ENCODE measurements around the gene YY1AP1.

YY1AP1 gene

DNA sequence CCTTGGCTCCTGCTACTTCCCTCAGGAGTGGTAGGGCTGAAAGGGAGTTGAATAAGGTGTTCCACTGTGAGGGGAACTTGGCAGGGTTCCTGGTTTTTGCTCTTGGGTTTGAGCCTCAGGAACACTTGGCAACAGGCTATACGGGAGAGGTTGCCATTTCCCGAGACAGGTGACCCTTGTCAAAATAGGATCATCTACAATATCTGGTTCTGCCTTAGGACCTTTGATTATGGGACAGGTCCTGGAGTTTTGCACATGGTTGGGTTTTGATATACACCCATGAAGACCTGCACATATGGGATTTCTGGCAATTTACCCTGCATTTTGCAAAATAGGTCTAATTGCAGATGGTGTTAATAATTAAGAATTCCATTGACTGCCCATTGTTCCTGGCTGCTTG is 31.1 kb downstream of the YY1AP1 start:
- TF ChIP-seq TAF1 (IDR thresholded peaks at IDR 0.05; ENCODE audit: borderline replicate concordance, insufficient read depth, low read length) (no peak), SIN3A (IDR thresholded peaks at IDR 0.05; ENCODE audit: borderline replicate concordance, insufficient read depth, low read length) (no peak), FOXP2 (optimal IDR thresholded peaks at IDR 0.05; ENCODE audit: borderline replicate concordance, extremely low read depth, extremely low read length, insufficient read depth) (no peak), POLR2AphosphoS5 (IDR thresholded peaks at IDR 0.05; ENCODE audit: low read depth, low read length) (no peak)
- TF ChIP-seq, protein P1, sequence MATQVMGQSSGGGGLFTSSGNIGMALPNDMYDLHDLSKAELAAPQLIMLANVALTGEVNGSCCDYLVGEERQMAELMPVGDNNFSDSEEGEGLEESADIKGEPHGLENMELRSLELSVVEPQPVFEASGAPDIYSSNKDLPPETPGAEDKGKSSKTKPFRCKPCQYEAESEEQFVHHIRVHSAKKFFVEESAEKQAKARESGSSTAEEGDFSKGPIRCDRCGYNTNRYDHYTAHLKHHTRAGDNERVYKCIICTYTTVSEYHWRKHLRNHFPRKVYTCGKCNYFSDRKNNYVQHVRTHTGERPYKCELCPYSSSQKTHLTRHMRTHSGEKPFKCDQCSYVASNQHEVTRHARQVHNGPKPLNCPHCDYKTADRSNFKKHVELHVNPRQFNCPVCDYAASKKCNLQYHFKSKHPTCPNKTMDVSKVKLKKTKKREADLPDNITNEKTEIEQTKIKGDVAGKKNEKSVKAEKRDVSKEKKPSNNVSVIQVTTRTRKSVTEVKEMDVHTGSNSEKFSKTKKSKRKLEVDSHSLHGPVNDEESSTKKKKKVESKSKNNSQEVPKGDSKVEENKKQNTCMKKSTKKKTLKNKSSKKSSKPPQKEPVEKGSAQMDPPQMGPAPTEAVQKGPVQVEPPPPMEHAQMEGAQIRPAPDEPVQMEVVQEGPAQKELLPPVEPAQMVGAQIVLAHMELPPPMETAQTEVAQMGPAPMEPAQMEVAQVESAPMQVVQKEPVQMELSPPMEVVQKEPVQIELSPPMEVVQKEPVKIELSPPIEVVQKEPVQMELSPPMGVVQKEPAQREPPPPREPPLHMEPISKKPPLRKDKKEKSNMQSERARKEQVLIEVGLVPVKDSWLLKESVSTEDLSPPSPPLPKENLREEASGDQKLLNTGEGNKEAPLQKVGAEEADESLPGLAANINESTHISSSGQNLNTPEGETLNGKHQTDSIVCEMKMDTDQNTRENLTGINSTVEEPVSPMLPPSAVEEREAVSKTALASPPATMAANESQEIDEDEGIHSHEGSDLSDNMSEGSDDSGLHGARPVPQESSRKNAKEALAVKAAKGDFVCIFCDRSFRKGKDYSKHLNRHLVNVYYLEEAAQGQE (IDR thresholded peaks at IDR 0.05; ENCODE audit: insufficient read depth in 1 of 2, low read depth in 2 of 2, low read length in 2 of 2): no peak

DNA sequence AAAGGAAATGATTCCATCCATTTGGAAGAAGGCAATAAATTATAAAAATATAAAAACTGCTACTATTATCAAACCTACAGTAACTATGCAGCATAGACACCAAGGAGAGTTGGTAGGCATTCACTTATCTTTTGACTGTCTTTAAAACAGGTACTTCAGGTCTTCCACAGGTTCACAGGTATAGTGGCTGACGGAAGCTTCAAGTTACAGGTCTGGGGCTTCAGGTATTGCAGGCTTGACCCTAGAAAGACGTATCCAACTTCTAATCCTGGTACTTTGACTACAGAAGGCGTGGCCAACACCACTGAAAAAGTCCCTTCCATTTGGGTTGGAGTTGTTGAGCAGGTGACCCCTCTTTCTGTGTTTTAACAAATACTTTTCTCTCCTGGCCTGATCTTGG is 35.6 kb downstream of the YY1AP1 start:
- TF ChIP-seq TAF1 (IDR thresholded peaks at IDR 0.05; ENCODE audit: borderline replicate concordance, insufficient read depth, low read length) (no peak), SIN3A (IDR thresholded peaks at IDR 0.05; ENCODE audit: borderline replicate concordance, insufficient read depth, low read length) (no peak), FOXP2 (optimal IDR thresholded peaks at IDR 0.05; ENCODE audit: borderline replicate concordance, extremely low read depth, extremely low read length, insufficient read depth) (no peak), POLR2AphosphoS5 (IDR thresholded peaks at IDR 0.05; ENCODE audit: low read depth, low read length) (no peak)
- TF ChIP-seq, protein P1 (IDR thresholded peaks at IDR 0.05; ENCODE audit: insufficient read depth in 1 of 2, low read depth in 2 of 2, low read length in 2 of 2): no peak

DNA sequence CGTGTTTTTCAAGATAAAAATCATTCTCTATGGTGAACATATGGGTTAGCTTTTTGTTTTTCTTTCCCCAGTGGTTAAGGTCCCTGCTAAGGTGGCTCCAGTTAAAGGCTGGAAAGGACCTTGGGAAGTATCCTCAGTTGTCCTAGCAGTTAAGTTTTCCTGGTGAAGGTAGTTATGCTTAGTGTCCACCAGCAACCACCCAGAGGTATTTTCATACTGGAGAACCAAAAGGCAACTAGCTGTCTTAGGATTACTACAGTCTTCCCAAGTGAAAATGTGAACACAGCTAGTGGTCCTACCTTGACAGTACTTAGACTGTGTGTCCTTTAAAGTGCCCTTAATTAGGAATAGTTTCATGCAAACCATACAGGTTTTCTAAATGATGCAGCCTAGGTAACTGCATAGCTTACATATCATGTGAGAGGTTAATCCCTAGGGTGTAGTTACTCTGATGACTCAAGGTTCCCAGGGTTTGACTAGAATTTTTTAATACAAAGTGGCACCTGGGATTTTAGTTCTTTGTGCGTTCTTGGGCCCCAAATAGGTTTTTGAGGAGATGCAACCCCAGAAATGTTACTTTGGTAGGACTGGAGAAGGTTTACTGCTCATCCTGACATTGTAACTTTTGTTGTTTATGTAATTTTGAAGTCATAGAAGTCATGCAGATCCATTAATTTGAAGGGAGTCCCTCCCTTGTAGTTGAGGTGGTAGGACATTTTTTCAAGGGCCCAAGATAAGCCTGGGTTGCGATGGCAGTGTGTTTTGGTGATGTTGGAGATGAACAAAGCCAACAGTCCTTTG is 36.5 kb downstream of the YY1AP1 start:
- TF ChIP-seq TAF1 (IDR thresholded peaks at IDR 0.05; ENCODE audit: borderline replicate concordance, insufficient read depth, low read length) (no peak), SIN3A (IDR thresholded peaks at IDR 0.05; ENCODE audit: borderline replicate concordance, insufficient read depth, low read length) (no peak), FOXP2 (optimal IDR thresholded peaks at IDR 0.05; ENCODE audit: borderline replicate concordance, extremely low read depth, extremely low read length, insufficient read depth) (no peak), POLR2AphosphoS5 (IDR thresholded peaks at IDR 0.05; ENCODE audit: low read depth, low read length) (no peak)
- TF ChIP-seq, protein P1 (IDR thresholded peaks at IDR 0.05; ENCODE audit: insufficient read depth in 1 of 2, low read depth in 2 of 2, low read length in 2 of 2): no peak

DNA sequence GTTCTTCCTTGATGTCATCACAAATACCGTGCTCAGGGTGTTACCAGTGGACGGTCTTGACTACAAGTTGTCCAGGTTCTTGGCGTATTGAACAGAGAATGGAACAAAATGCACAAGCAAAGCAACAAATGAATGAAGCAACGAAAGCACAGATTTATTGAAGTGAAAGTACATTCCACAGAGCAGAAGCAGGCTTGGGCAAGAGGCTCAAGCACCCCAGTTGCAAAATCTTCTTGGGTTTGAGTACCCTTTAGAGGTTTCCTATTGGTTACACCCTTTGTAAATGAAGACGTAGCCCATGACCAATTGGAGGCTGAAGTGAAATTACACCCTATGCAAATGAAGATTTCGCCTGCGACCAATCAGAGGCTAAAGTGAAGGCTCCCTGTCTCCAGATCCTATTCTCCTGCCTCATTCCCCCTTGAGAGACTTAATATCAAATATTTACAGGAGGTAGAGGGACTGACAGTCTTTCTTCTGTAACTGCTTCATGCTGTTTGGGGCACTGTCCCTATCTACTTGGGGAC is 38.3 kb downstream of the YY1AP1 start:
- no peak for TF ChIP-seq POLR2AphosphoS5 (IDR thresholded peaks at IDR 0.05; ENCODE audit: low read depth, low read length)
- TF ChIP-seq, protein P1 (IDR thresholded peaks at IDR 0.05; ENCODE audit: insufficient read depth in 1 of 2, low read depth in 2 of 2, low read length in 2 of 2): no peak
- TF ChIP-seq FOXP2 (optimal IDR thresholded peaks at IDR 0.05; ENCODE audit: borderline replicate concordance, extremely low read depth, extremely low read length, insufficient read depth): no peak
- no peak for TF ChIP-seq SIN3A (IDR thresholded peaks at IDR 0.05; ENCODE audit: borderline replicate concordance, insufficient read depth, low read length)
- TF ChIP-seq TAF1 (IDR thresholded peaks at IDR 0.05; ENCODE audit: borderline replicate concordance, insufficient read depth, low read length): no peak
